Measurements from ENCODE around the gene TTLL1. TPM values are rescaled to one million over a fixed set of nuclear protein-coding genes. Genes with fewer than 3 reads are reported as not detected.

Gene TTLL1
- total RNA-seq, 1 donor from 2014 or later, result 11.8 TPM

GRCh38 chr22:42994276-42994916 is 94.8 kb downstream of the TTLL1 start:
- no peak for DNase-seq (ENCODE audit: low spot score)

GRCh38 chr22:42993651-42994275 is 95.4 kb downstream of the TTLL1 start:
- DNase-seq (ENCODE audit: low spot score), result peak; percentile 87

GRCh38 chr22:42992886-42993479 is 96.2 kb downstream of the TTLL1 start:
- no peak for DNase-seq (ENCODE audit: low spot score)

DNA sequence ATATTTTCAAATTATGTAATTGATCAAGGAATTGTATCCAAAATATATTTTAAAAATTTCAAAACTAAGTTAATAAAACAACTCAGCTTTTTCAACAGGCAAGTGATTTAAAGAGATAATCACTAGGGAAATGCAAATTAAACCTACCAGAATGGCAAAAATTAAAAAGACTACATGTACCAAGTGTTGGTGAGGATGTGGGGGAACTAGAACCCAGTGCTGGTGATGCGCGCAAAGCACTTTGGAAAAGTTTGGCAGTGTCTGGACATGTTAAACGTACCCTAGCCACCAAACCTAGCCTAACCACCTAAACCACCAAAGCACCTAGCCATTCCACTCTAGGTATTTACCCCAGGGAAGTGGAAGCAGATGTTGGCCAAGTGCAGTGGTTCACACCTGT is 97.1 kb downstream of the TTLL1 start:
- DNase-seq (ENCODE audit: low spot score), result no peak

GRCh38 chr22:42991010-42991651 is 98.1 kb downstream of the TTLL1 start:
- no peak for DNase-seq (ENCODE audit: low spot score)

DNA sequence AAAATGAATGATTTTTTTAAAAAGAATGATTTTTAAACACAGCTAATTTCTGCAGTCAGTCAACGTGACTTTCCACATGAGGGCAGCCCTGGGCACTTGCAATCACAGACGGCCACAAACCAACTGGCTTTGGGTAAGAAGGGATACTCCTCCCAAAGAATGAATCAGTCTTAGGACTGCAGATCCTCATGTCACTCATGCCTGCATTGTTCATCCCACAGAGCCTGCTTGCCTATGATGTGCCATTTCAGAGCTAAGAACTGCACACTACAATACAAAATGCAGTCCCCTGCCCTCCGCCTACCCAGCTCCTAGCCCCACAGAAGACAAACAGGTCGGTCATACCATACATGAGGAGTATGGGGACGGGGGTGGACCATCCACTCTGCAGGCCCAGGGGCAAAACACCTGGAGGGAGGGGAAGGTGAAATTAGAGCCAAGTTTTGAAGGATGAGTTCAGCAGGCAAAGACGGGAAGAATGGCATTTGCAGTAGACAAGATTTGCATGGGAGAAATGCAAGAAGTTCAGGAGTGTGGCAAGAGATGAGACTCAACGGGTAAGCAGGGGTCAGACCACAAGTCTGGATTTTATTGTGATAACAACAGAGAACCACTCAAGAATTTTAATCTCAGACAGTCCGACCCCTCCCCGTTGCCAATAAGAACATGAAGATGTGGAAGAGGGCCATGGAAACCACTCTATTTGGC is 98.9 kb downstream of the TTLL1 start:
- peak; percentile 89 for DNase-seq (ENCODE audit: low spot score)

Other genes starting within 250 kb of the TTLL1 start
- 94.6 TPM for gene ARFGAP3, start 232.1 kb downstream of the TTLL1 start, total RNA-seq (ENCODE audit: insufficient read depth, low replicate concordance)
- 77.8 TPM for gene PACSIN2, start 74.2 kb downstream of the TTLL1 start, total RNA-seq (ENCODE audit: insufficient read depth, low replicate concordance)
- gene BIK, start 21.4 kb upstream of the TTLL1 start, total RNA-seq (ENCODE audit: insufficient read depth, low replicate concordance), result not detected
- 13.7 TPM for gene MCAT, start 54.0 kb upstream of the TTLL1 start, total RNA-seq (ENCODE audit: insufficient read depth, low replicate concordance)
- gene TSPO, start 62.2 kb upstream of the TTLL1 start, total RNA-seq (ENCODE audit: insufficient read depth, low replicate concordance), result 180 TPM
- 10.6 TPM for gene TTLL12, start 97.7 kb upstream of the TTLL1 start, total RNA-seq (ENCODE audit: insufficient read depth, low replicate concordance)

Measured in umbilical cord (tissue), 2 donors.